IPS-11a (cell line): ENCODE measurements around the gene KLRB1.
"Not testable (repeated sequence)": the region's sequence is repeated elsewhere in the genome, so short reads cannot be mapped to it uniquely, and the experiment has no call there.

Experiments used
- H3K4me3 ChIP-seq: one replicate; pipeline ENCODE4 v1.5.1; 2013; ENCODE audit warnings: low read depth, low read length, control low read depth

KLRB1 gene

GRCh38 chr12:9625019-9625418 lies 17.3 kb upstream of the KLRB1 start:
- no peak overlapping the region for H3K4me3 ChIP-seq

GRCh38 chr12:9619411-9620179 lies 11.9 kb upstream of the KLRB1 start:
- H3K4me3 ChIP-seq, result no peak overlapping the region

- H3K4me3 ChIP-seq, result not testable (repeated sequence)
Observed at GRCh38 chr12:9618906-9619305, 11.2 kb upstream of the KLRB1 start.

GRCh38 chr12:9617124-9617523 lies 9.4 kb upstream of the KLRB1 start:
- no peak overlapping the region for H3K4me3 ChIP-seq

- no peak overlapping the region for H3K4me3 ChIP-seq
Observed at GRCh38 chr12:9615420-9616136, 7.9 kb upstream of the KLRB1 start.

GRCh38 chr12:9610606-9611005 lies 2.9 kb upstream of the KLRB1 start:
- not testable (repeated sequence) for H3K4me3 ChIP-seq

GRCh38 chr12:9606736-9607372 lies 862 bp downstream of the KLRB1 start:
- H3K4me3 ChIP-seq, result no peak overlapping the region

- H3K4me3 ChIP-seq, result no peak overlapping the region
Observed at GRCh38 chr12:9606247-9606646, 1.5 kb downstream of the KLRB1 start.

- H3K4me3 ChIP-seq, result no peak overlapping the region
Observed at GRCh38 chr12:9605483-9605882, 2.2 kb downstream of the KLRB1 start.

- no peak overlapping the region for H3K4me3 ChIP-seq
Observed at GRCh38 chr12:9604287-9604686, 3.4 kb downstream of the KLRB1 start.

- H3K4me3 ChIP-seq, result not testable (repeated sequence)
Observed at GRCh38 chr12:9600426-9600825, 7.3 kb downstream of the KLRB1 start.

- H3K4me3 ChIP-seq, result no peak overlapping the region
Observed at GRCh38 chr12:9598363-9598762, 9.4 kb downstream of the KLRB1 start.

- H3K4me3 ChIP-seq, result no peak overlapping the region
Observed at GRCh38 chr12:9597365-9597764, 10.4 kb downstream of the KLRB1 start.

- no peak overlapping the region for H3K4me3 ChIP-seq
Observed at GRCh38 chr12:9590441-9590840, 17.3 kb downstream of the KLRB1 start.

GRCh38 chr12:9588749-9589148 lies 19.0 kb downstream of the KLRB1 start:
- no peak overlapping the region for H3K4me3 ChIP-seq

GRCh38 chr12:9587987-9588600 lies 19.6 kb downstream of the KLRB1 start:
- no peak overlapping the region for H3K4me3 ChIP-seq

- not testable (repeated sequence) for H3K4me3 ChIP-seq
Observed at GRCh38 chr12:9577729-9578128, 30.0 kb downstream of the KLRB1 start.

- not testable (repeated sequence) for H3K4me3 ChIP-seq
Observed at GRCh38 chr12:9567151-9567550, 40.6 kb downstream of the KLRB1 start.

GRCh38 chr12:9566113-9566512 lies 41.6 kb downstream of the KLRB1 start:
- H3K4me3 ChIP-seq, result not testable (repeated sequence)

GRCh38 chr12:9564418-9564817 lies 43.3 kb downstream of the KLRB1 start:
- H3K4me3 ChIP-seq, result not testable (repeated sequence)

- H3K4me3 ChIP-seq, result not testable (repeated sequence)
Observed at GRCh38 chr12:9562841-9563453, 44.8 kb downstream of the KLRB1 start.
